NCI-H510A treated with DMSO at 0.1 percent for 48 hours (cell line): ENCODE measurements around the gene NEK9.

Experiments
- DNase-seq: peaks from one replicate; lab custom pipeline; 2025; lab: John Stamatoyannopoulos, UW

Gene NEK9

DNA sequence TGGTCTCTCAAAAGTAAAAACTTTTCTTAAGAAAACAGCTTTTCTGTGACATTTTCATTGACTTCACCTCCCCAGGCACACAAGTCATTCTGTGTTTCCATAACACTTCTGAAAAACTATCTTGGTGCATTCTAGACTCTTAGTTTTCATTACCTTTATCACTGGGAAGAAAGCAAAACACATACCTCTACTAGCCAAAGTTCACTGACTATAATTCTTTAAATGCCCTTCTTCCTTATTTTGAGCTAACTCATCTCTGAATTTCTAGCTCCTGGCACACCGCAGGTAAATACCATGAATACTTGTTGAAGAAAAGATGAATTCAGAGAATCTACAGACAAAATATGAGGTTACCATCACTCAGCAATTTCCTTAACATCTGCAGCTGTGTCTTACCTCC lies 96.7 kb downstream of the NEK9 start:
- DNase-seq = no peak
